Psoas muscle (tissue), 8 donors: ENCODE measurements around the gene RIPPLY1. TPM values are rescaled to one million over a fixed set of nuclear protein-coding genes. Genes with fewer than 3 reads are reported as not detected.

Experiments
- ATAC-seq, 4 donors: fragments of 200-7000 bp; cut with Tn5 transposase; one replicate each; pipeline ENCODE4 v1.9.1; 2020; ENCODE audit warnings: moderate library complexity in 3 of 4, mild to moderate bottlenecking in 2 of 4
- DNase-seq, 2 donors: peaks; one replicate each; pipeline ENCODE4 v3.0.0-alpha.2; 2020
- H3K27ac ChIP-seq: fragments of 200-600 bp; one replicate; pipeline ENCODE4 v1.8.0; 2022
- H3K27me3 ChIP-seq, 3 donors: fragments of 200-600 bp in 1 of 3; one replicate each; pipeline versions ENCODE4 v1.6.1 to v1.8.0; 2013 to 2022; ENCODE audit warnings: low read length in 2 of 3, mild to moderate bottlenecking in 2 of 3, moderate library complexity in 1 of 3; ENCODE audit not compliant: insufficient read depth in 3 of 3
- H3K36me3 ChIP-seq, 2 donors: fragments of 200-600 bp in 1 of 2; one replicate each; pipeline versions ENCODE4 v1.6.1 to v1.8.0; 2013 to 2022; ENCODE audit warnings: low read depth in 1 of 2, mild to moderate bottlenecking in 1 of 2, moderate library complexity in 1 of 2; ENCODE audit not compliant: insufficient read depth in 1 of 2
- H3K4me1 ChIP-seq: fragments of 200-600 bp; one replicate; pipeline ENCODE4 v1.8.0; 2022
- H3K4me3 ChIP-seq: fragments of 200-600 bp; one replicate; pipeline ENCODE4 v1.8.0; 2022; ENCODE audit warnings: mild to moderate bottlenecking
- H3K9me3 ChIP-seq: fragments of 200-600 bp; one replicate; pipeline ENCODE4 v1.8.0; 2022
- CTCF ChIP-seq: fragments of 200-600 bp; IDR thresholded peaks from one replicate; pipeline ENCODE4 v1.8.0; 2022; ENCODE audit warnings: antibody characterized with exemption
- WGBS, 3 donors: extraction: QIAGEN DNeasy Blood & Tissue Kit; methylation state at CpG; one replicate each; pipeline versions ENCODE4 v1.1.6 to v1.1.7; 2013; 5-methylcytosine and 5-hydroxymethylcytosine counted together
- intact Hi-C, 2 donors: fragments of 100-400 bp; cut with DNase I; formaldehyde crosslinking; loops; one replicate each; pipeline versions ENCODE4 v1.11.0 to v1.14.2; 2022
- polyA plus RNA-seq, 3 donors: library from polyadenylated mRNA; stranded (reverse); fragments of 200-250 nt; gene quantifications; one replicate each; pipeline ENCODE4 v1.2.3, GENCODE V29; 2013
- total RNA-seq, 4 donors: library from RNA; stranded (reverse); fragmentation: NEBNext Ultra II Directional in 2 of 4; extraction: Animal tissue kit (Norgen Biotek cat#: 25700) in 2 of 4; gene quantifications; one replicate each; pipeline versions ENCODE4 v1.2.1 to v1.2.4, GENCODE V29; 2021 to 2023
- donor health status: healthy with polysubstance abuse.
- donor health status: DM: no; HTN: no; CAD: no; lungs with moderate emphysema.
- donor health status: Bipolar disorder and iron deficiency.
- donor health status: healthy.
- donor health status: DM: yes; HTN: yes; CAD: no.
- donor health status: DM: no; HTN: no; CAD: no.
- donor health status: DM: no; HTN: no; CAD: no.
- donor health status: DM: yes; HTN: yes; CAD: no.

Gene RIPPLY1
- total and polyA plus RNA-seq, 7 donors: 0.08 to 0.36 (median 0.30) TPM; not detected in 2

DNA sequence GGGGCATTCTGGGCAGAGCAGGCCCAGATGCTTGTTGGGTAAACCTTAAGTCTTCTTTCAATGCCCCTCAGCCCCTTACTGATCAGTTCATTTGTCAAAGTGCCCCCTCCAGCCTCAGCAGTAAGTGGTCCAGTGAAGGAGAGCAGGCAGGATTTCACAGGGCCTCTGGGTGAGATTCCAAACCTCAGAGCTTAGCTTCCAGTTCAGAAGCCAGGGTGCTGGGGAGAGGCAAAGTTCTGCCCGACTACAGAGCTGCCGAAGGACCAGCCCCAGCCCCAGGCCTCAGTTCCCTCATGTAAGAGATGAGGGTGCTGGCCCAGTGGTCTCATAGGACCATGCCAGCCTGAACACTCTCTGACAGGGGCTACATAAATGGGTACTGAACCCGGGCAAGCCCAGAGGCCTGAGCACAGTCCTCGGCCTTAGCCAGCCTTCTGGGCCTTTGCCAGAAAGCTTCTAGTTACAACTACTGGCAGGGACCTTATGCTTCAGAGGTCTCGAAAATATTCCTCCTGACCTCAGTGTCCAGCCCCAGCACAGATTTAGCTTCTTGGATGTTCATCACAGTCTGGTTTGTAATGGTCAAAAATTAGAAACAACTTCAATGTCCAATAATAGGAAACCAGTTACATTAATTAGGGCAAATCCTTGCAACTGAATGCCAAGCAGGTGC, 851 bp upstream of the RIPPLY1 start:
- peak; percentile 87 to 94 (median 90) for ATAC-seq
- WGBS, 3 donors: 24 to 34% (median 30%) methylated on average over 3 to 5 of the region's 5 CpGs

GRCh38 chrX:106902684-106903083, 457 bp downstream of the RIPPLY1 start:
- 70 to 94% (median 87%) methylated on average over 2 of the region's 2 CpGs for WGBS, 3 donors
- no peaks in the 10 kb centered on the region for H3K9me3 ChIP-seq
- no peak for TF ChIP-seq CTCF
- peak overlapping the region; percentile 85 for H3K27ac ChIP-seq
- H3K4me3 ChIP-seq: no peak overlapping the region
- no peak for ATAC-seq
- H3K4me1 ChIP-seq: peaks cover 30% of the 10 kb centered on the region
- intact Hi-C loops: loop anchor here in 1 of 2 donors (10.0 kb wide), 1 partner anchor 178 kb away; the partner anchor contains the start of gene RNF128
- no peaks in the 10 kb centered on the region for H3K27me3 ChIP-seq
- H3K36me3 ChIP-seq: no peaks in the 10 kb centered on the region
- DNase-seq: no peak

More for the DNA sequence above, 851 bp upstream of the RIPPLY1 start:
- H3K27me3 ChIP-seq: no peaks in the 10 kb centered on the region
- H3K27ac ChIP-seq: peak overlapping the region; percentile 85
- intact Hi-C loops: loop anchor here in 1 of 2 donors (10.0 kb wide), 1 partner anchor 179 kb away; the partner anchor contains the start of gene RNF128
- no peak for TF ChIP-seq CTCF
- no peak overlapping the region for H3K4me3 ChIP-seq
- H3K36me3 ChIP-seq: no peaks in the 10 kb centered on the region
- H3K9me3 ChIP-seq: no peaks in the 10 kb centered on the region
- H3K4me1 ChIP-seq: peaks cover 30% of the 10 kb centered on the region
- peak in 1 of 2 donors; percentile 73 for DNase-seq

DNA sequence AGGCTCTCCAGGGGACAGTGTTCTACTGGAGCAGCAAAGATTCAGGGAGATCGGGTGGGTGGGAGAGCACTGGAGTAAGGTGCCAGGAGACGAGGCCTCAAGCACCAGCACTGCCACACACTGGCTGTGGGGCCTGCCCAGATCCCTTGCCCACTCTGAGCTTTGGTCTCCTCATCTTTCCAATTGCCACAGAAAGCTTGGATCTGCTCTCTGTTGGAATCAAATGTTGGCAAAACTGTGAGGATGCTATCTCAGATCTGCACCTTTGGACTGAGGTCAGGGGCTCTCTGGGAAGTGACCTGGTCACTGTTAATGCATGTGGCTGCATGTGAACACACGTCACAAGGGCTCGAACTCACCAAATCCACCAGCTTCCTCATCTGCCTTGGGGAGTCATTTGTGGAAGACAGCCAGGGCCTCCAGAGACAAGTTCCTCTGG, 1.3 kb downstream of the RIPPLY1 start:
- Histone ChIP-seq H3K36me3 (no peaks in the 10 kb centered on the region), H3K9me3 (no peaks in the 10 kb centered on the region), H3K4me3 (no peak overlapping the region), H3K27me3 (no peaks in the 10 kb centered on the region), H3K4me1 (peaks cover 30% of the 10 kb centered on the region), H3K27ac (no peak overlapping the region)
- ATAC-seq: no peak
- intact Hi-C loops: loop anchor here in 1 of 2 donors (2.0 to 10.0 kb wide), 2 partner anchors 51 to 177 kb away; partner anchors contain the start of gene RNF128
- WGBS, 3 donors: 62 to 78% (median 70%) methylated on average over 4 of the region's 4 CpGs
- DNase-seq: no peak
- no peak for TF ChIP-seq CTCF

DNA sequence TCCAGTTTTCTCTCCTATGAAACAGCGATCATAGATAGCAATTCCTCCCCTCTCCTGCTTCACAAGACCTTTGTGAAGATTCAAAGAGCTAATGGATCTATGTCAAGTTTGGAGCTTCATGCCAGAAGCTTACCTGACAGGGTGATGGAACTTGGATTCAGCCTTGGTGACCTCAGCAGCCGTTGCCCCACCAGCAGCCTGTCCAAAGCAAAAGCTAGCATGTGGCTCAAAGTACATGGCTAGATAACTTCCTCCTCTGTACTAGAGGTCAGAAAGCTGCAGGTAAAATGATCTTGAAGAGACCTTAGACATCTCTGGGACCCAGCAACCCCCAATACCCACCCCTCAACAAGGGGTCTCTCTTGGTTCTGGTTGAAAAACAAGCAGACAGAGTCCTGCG, 1.8 kb downstream of the RIPPLY1 start:
- WGBS, 3 donors: 61 to 90% (median 76%) methylated on average over 3 of the region's 3 CpGs
- intact Hi-C loops: loop anchor here in 1 of 2 donors (2.0 to 10.0 kb wide), 2 partner anchors 51 to 177 kb away; partner anchors contain the start of gene RNF128
- no peak for DNase-seq

More for the DNA sequence above, 1.8 kb downstream of the RIPPLY1 start:
- Histone ChIP-seq H3K9me3 (no peaks in the 10 kb centered on the region), H3K36me3 (no peaks in the 10 kb centered on the region), H3K4me1 (peaks cover 30% of the 10 kb centered on the region), H3K27me3 (no peaks in the 10 kb centered on the region), H3K27ac (no peak overlapping the region), H3K4me3 (no peak overlapping the region)
- ATAC-seq: no peak
- no peak for TF ChIP-seq CTCF
